ENCODE data around the gene TTLL4. TPM values are rescaled to one million over a fixed set of nuclear protein-coding genes. Genes with fewer than 3 reads are reported as not detected.

TTLL4 gene
- total RNA-seq, 1 donor from 2014 or later: 93.4 TPM

- H3K27ac ChIP-seq: no peak overlapping the region
- no peak for DNase-seq (ENCODE audit: low spot score in 2 of 2)
- intact Hi-C loops (cut with DNase I): no loop called here
These were observed 34.5 kb downstream of the TTLL4 start for GRCh38 chr2:218745160-218745558.

GRCh38 chr2:218745559-218746469 is 35.2 kb downstream of the TTLL4 start:
- DNase-seq (ENCODE audit: low spot score in 2 of 2): no peak
- Histone ChIP-seq H3K27ac (no peak overlapping the region), H3K4me1 (no peaks in the 10 kb centered on the region), H3K9me3 (no peaks in the 10 kb centered on the region), H3K4me3 (no peak overlapping the region), H3K27me3 (no peaks in the 10 kb centered on the region), H3K36me3 (peaks cover 33 to 66% of the 10 kb centered on the region in 2 donors)
- intact Hi-C loops (cut with DNase I): no loop called here
- no peak for TF ChIP-seq CTCF (IDR thresholded peaks at IDR 0.05)

More at GRCh38 chr2:218745160-218745558, 34.5 kb downstream of the TTLL4 start:
- no peaks in the 10 kb centered on the region for H3K9me3 ChIP-seq
- no peaks in the 10 kb centered on the region for H3K27me3 ChIP-seq
- H3K4me3 ChIP-seq: no peak overlapping the region
- H3K36me3 ChIP-seq: peaks cover 26 to 65% of the 10 kb centered on the region in 2 donors
- no peak for TF ChIP-seq CTCF (IDR thresholded peaks at IDR 0.05)
- H3K4me1 ChIP-seq: no peaks in the 10 kb centered on the region

- H3K27ac ChIP-seq: no peak overlapping the region
- intact Hi-C loops (cut with DNase I): no loop called here
These were observed 35.8 kb downstream of the TTLL4 start for GRCh38 chr2:218746470-218746795.

GRCh38 chr2:218746960-218747359 is 36.3 kb downstream of the TTLL4 start:
- Histone ChIP-seq H3K36me3 (peaks cover 34 to 66% of the 10 kb centered on the region in 2 donors), H3K4me3 (no peak overlapping the region), H3K27ac (no peak overlapping the region), H3K9me3 (no peaks in the 10 kb centered on the region), H3K27me3 (no peaks in the 10 kb centered on the region), H3K4me1 (no peaks in the 10 kb centered on the region)
- TF ChIP-seq CTCF (IDR thresholded peaks at IDR 0.05): no peak
- intact Hi-C loops (cut with DNase I): no loop called here
- no peak for DNase-seq (ENCODE audit: low spot score in 2 of 2)

More at GRCh38 chr2:218746470-218746795, 35.8 kb downstream of the TTLL4 start:
- no peaks in the 10 kb centered on the region for H3K27me3 ChIP-seq
- H3K36me3 ChIP-seq: peaks cover 33 to 64% of the 10 kb centered on the region in 2 donors
- no peak for DNase-seq (ENCODE audit: low spot score in 2 of 2)
- no peaks in the 10 kb centered on the region for H3K4me1 ChIP-seq
- H3K4me3 ChIP-seq: no peak overlapping the region
- H3K9me3 ChIP-seq: no peaks in the 10 kb centered on the region
- TF ChIP-seq CTCF (IDR thresholded peaks at IDR 0.05): no peak

GRCh38 chr2:218748741-218749441 is 38.3 kb downstream of the TTLL4 start:
- Histone ChIP-seq H3K9me3 (no peaks in the 10 kb centered on the region), H3K27ac (no peak overlapping the region), H3K4me1 (no peaks in the 10 kb centered on the region), H3K27me3 (no peaks in the 10 kb centered on the region), H3K4me3 (no peak overlapping the region), H3K36me3 (peaks cover 52 to 81% of the 10 kb centered on the region in 2 donors)
- intact Hi-C loops (cut with DNase I): no loop called here
- TF ChIP-seq CTCF (IDR thresholded peaks at IDR 0.05): no peak
- no peak for DNase-seq (ENCODE audit: low spot score in 2 of 2)

All from ascending aorta (tissue), 2 donors.